HG03097 (cell line): ENCODE data around the gene FSIP1.

Experiments used
- ATAC-seq: cut with Tn5 transposase; IDR thresholded peaks from one replicate; pipeline ENCODE4 v1.9.1; 2021; ENCODE audit not compliant: unreplicated experiment, low FRiP score

Gene FSIP1

DNA sequence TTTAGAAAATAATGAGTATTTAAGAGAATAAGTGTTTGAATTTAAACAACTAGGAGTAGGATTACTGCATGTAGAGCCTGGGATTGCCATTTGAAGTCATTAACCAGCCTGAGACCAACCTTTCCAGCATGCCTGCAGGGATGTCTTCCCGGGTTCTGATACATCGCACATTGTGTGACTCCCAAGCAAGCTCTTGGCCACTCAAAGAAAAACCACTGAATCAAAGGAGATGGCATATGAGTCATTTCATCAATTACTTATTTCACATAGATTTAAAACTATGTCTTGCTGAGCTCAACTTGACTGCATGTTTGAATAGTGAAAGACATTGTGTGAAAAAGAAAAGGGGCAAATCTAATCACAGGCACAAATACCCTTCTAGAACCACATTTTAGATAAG lies 216.8 kb downstream of the FSIP1 start:
- no peak for ATAC-seq

DNA sequence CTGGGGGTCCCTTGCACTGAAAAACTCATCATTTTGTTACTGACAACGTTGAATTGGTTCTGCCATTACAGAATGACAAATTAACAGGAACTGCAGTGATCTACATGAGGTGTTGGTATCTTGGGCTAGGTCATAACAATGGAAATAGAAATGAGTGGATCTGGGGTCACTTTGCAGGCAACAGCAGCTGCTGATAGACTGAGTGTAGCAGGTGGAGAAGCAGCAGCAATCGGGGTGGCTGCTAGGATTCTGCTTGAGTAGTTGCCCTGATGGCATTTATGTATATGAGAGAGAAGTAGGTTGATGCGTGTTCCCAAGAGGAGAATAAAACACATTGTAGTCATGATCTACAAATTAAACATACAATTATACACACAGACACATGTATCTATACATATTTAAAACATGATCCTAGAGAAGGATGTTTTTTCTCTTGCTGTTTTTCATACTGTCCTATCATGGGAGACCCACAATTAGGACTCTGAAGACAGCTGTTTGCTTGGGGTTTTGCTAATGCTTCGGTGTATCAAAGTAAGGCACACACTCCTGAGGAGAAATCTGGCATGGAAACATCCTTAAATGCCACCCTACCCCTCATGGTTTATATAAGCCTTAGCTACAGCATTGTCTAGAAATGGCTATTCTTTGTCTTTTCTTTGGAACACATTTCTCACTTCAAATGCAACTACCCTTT lies 217.5 kb downstream of the FSIP1 start:
- ATAC-seq: no peak

DNA sequence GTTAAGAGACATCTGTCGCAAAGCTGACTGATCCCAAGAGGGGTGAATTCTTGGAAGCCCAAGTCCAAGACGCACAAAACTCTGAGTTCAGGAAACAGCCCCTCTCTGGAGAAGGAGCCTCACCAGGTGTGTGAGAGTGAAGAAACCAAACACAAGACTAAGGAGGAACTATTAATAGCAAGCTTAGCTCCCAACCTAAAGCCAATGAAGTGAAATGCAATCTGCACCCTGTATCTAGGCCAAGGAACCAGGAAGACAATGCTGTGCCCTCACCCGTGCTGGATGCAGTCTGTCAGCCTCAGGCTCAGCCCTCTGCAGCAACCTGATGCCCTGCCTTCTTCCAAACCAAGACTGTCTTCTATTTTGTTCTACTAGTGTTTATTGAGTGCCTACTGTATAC lies 224.2 kb downstream of the FSIP1 start:
- ATAC-seq: no peak

DNA sequence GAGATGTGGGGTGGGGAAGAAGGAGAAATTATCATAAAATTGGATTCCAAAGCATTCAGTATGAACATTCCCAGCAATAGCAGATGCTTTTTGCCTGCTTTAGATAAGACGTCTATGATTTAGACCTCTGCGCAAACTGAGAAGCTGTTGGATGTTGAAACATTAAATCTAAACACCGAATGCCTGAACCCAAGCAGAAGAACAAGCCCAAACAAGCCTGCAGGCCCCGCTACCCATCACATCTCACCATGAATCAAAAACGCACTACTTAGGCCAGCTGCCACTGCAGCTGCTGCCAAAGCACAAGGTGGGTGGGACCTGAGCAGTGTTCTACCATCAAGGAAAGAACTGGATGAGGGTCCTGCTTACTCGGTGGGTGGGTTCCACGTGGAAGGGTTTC lies 226.2 kb downstream of the FSIP1 start:
- ATAC-seq: no peak

GRCh38 chr15:39555885-39556284 lies 226.8 kb downstream of the FSIP1 start:
- no peak for ATAC-seq

DNA sequence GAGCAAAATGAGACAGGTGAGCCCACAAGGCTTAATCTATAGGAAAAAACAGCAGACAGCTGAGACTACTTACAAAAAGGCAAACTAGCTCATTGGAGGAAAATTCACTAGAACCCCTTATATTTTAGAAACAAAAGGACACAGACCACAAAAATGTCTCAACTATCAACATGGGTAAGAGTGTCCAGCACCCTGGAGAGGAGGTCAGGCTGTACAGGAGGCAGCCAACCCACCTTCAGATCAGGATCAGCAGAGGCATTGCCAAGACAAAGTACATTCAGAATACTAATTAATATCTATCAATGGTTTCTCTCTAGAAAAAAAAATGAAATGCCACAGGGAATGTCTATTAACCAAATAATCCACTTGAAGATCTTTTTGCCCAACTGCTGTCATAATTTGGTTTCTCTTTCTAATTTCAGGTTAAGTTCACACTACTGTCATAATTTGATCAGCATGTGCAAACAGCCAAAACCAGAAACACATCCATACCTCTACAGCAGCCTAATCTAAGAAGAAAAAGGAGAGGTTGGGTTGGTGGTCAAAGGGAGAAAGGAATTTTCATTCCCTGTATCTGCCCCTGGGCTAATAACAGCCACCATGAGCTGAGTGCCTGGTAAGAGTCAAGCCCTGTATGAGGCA lies 227.8 kb downstream of the FSIP1 start:
- no peak for ATAC-seq

DNA sequence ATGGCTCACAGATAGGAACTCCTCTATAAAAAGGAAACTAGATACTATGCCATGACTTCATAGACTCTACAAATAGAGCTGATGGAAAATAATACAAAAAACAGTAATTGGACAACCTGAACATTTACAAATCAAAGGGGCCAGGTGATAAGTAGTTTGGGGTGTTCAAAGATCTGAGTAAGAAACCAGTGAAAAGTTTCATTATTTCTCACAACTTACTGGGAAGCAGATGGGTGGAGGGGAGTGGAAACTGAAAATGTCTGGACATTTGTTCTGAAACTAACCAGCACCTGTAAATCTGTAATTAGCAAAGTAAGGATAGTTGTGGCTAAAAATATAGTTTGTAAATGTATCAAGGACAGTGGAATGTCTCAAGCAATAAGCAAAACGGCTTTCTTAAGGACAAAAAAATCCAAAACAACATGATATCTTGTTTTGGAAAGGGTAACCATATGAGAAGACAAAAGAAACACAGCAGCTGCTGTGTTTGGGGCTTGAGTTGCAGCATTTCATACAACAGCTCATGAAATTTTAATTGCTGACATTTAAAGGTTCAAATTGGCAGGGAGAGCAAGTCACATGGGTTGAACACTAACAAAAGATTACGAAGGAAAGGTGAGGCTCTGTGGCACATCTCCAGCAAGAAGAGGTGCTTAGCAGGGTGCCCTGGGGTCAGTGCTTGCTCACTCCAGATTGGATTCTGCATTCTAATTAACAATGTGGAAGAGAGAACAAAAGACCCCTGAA lies 228.5 kb downstream of the FSIP1 start:
- ATAC-seq: no peak

GRCh38 chr15:39552556-39552955 lies 230.1 kb downstream of the FSIP1 start:
- no peak for ATAC-seq

GRCh38 chr15:39551476-39551875 lies 231.2 kb downstream of the FSIP1 start:
- no peak for ATAC-seq
